ENCODE results near the gene TRAF3IP3.

TRAF3IP3 gene

GRCh38 chr1:209714338-209714737 is 41.5 kb upstream of the TRAF3IP3 start:
- no peaks in the 10 kb centered on the region for H3K36me3 ChIP-seq (replicated peaks)
- H3K4me3 ChIP-seq (ENCODE audit: low read depth, low read length), result no peak overlapping the region
- DNase-seq, result no peak
- in situ Hi-C loops (cut with HindIII; ENCODE audit: low pct_ligation_motif_present, low sequenced_read_pairs), result no loop called here
- TF ChIP-seq CTCF (IDR thresholded peaks at IDR 0.05; ENCODE audit: low read depth, low read length, missing control alignments), result no peak
- no peaks in the 10 kb centered on the region for H3K27me3 ChIP-seq (replicated peaks)
- H3K27ac ChIP-seq, result no peak overlapping the region

GRCh38 chr1:209715314-209715713 is 40.5 kb upstream of the TRAF3IP3 start:
- DNase-seq, result no peak
- Histone ChIP-seq H3K27me3 (replicated peaks) (no peaks in the 10 kb centered on the region), H3K36me3 (replicated peaks) (no peaks in the 10 kb centered on the region), H3K4me3 (ENCODE audit: low read depth, low read length) (no peak overlapping the region), H3K27ac (no peak overlapping the region)
- in situ Hi-C loops (cut with HindIII; ENCODE audit: low pct_ligation_motif_present, low sequenced_read_pairs), result no loop called here
- TF ChIP-seq CTCF (IDR thresholded peaks at IDR 0.05; ENCODE audit: low read depth, low read length, missing control alignments), result no peak

GRCh38 chr1:209717818-209718217 is 38.0 kb upstream of the TRAF3IP3 start:
- H3K36me3 ChIP-seq (replicated peaks), result no peaks in the 10 kb centered on the region
- no peak overlapping the region for H3K4me3 ChIP-seq (ENCODE audit: low read depth, low read length)
- in situ Hi-C loops (cut with HindIII; ENCODE audit: low pct_ligation_motif_present, low sequenced_read_pairs), result no loop called here
- no peak for DNase-seq
- H3K27me3 ChIP-seq (replicated peaks), result no peaks in the 10 kb centered on the region
- H3K27ac ChIP-seq, result no peak overlapping the region
- TF ChIP-seq CTCF (IDR thresholded peaks at IDR 0.05; ENCODE audit: low read depth, low read length, missing control alignments), result no peak

GRCh38 chr1:209720326-209720725 is 35.5 kb upstream of the TRAF3IP3 start:
- TF ChIP-seq CTCF (IDR thresholded peaks at IDR 0.05; ENCODE audit: low read depth, low read length, missing control alignments), result no peak
- no peak overlapping the region for H3K4me3 ChIP-seq (ENCODE audit: low read depth, low read length)
- in situ Hi-C loops (cut with HindIII; ENCODE audit: low pct_ligation_motif_present, low sequenced_read_pairs), result no loop called here
- DNase-seq, result no peak
- H3K27me3 ChIP-seq (replicated peaks), result no peaks in the 10 kb centered on the region
- H3K27ac ChIP-seq, result no peak overlapping the region
- no peaks in the 10 kb centered on the region for H3K36me3 ChIP-seq (replicated peaks)

- H3K36me3 ChIP-seq (replicated peaks), result no peaks in the 10 kb centered on the region
- H3K27ac ChIP-seq, result no peak overlapping the region
Observed at GRCh38 chr1:209720826-209721225, 35.0 kb upstream of the TRAF3IP3 start.

More at GRCh38 chr1:209720826-209721225, 35.0 kb upstream of the TRAF3IP3 start:
- Histone ChIP-seq H3K27me3 (replicated peaks) (no peaks in the 10 kb centered on the region), H3K4me3 (ENCODE audit: low read depth, low read length) (no peak overlapping the region)
- no peak for TF ChIP-seq CTCF (IDR thresholded peaks at IDR 0.05; ENCODE audit: low read depth, low read length, missing control alignments)
- in situ Hi-C loops (cut with HindIII; ENCODE audit: low pct_ligation_motif_present, low sequenced_read_pairs), result no loop called here
- DNase-seq, result no peak

All from brain microvascular endothelial cell (primary cell).